B cell (primary cell): Measurements from ENCODE around the gene RAPGEF6.

ENCODE experiments used
- CTCF ChIP-seq: fragments of 200-600 bp; IDR thresholded peaks from one replicate; pipeline ENCODE4 v1.8.0; 2022; ENCODE audit warnings: antibody characterized with exemption, mild to moderate bottlenecking
- EZH2 ChIP-seq: IDR thresholded peaks from 2 replicates; pipeline ENCODE4 v1.6.1; 2012; ENCODE audit warnings: borderline replicate concordance, low read depth, mild to moderate bottlenecking, moderate library complexity, low read length; ENCODE audit not compliant: insufficient read depth, poor library complexity, severe bottlenecking

GRCh38 chr5:131661933-131662332 is 26.9 kb upstream of the RAPGEF6 start:
- TF ChIP-seq CTCF (no peak), EZH2 (no peak)
